ENCODE data around the gene ATXN10.
"Not testable (repeated sequence)": the region's sequence is repeated elsewhere in the genome, so short reads cannot be mapped to it uniquely, and the experiment has no call there.

Gene ATXN10

GRCh38 chr22:45709060-45709739 lies 37.6 kb downstream of the ATXN10 start:
- DNase-seq (ENCODE audit: low read depth, low spot score) = no peak

- no peak for DNase-seq (ENCODE audit: low read depth, low spot score)
These were observed 38.2 kb downstream of the ATXN10 start for GRCh38 chr22:45709866-45710265.

- no peak for DNase-seq (ENCODE audit: low read depth, low spot score)
These were observed 38.8 kb downstream of the ATXN10 start for GRCh38 chr22:45710469-45710868.

DNA sequence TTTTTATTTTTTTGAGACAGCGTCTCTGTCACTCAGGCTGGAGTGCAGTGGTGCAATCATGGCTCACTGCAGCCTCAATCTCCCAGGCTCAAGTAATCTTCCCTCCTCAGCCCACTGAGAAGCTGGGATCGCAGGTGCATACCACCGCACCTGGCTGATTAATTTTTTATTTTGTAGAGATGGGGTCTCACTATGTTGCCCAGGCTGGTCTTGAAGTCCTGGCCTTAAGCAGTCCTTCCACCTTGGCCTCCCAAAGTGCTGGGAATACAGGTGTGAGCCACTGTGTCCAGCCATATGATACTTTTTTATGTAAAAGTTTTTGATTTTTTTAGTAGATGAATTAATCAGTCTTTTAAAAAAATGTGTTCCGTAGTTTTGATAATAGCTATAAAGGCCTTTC lies 42.8 kb downstream of the ATXN10 start:
- DNase-seq (ENCODE audit: low read depth, low spot score) = not testable (repeated sequence)

DNA sequence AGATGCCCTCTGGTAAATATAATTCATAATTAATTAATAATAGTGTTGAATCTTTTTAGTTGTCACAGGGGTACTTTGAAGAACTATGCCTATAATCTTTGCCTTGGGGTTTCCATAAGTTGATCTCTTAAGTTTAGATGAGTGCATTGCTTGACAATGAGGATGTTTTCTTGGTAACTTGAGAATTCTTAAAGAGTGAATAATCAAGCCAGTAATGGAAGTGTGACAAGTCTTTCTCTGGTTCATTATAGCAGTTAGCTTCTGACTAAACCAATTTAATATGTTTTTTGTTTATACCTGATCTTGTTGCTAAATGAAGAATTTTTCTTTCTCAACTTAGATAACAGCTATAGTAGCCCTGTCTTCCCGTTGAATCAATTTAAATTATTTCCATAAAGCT lies 46.2 kb downstream of the ATXN10 start:
- no peak for DNase-seq (ENCODE audit: low read depth, low spot score)

DNA sequence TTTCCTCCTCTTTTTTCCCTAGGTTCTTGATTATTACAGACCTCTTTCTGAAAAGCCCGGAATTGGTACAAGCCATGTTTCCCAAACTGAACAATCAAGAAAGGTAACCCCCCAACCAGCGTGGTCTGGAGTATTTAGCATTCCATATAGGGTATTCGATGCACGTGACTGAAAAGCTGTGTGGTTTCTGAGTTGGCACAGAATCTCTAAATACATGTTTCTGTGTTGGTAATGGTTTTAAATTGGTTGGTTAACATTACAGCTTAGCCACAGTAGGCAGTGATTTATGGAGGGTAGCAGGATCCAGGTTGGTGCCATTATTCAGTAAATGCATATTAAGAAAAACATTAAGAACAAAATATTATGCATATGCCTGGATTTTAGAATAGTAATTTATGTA lies 46.8 kb downstream of the ATXN10 start:
- no peak for DNase-seq (ENCODE audit: low read depth, low spot score)

DNA sequence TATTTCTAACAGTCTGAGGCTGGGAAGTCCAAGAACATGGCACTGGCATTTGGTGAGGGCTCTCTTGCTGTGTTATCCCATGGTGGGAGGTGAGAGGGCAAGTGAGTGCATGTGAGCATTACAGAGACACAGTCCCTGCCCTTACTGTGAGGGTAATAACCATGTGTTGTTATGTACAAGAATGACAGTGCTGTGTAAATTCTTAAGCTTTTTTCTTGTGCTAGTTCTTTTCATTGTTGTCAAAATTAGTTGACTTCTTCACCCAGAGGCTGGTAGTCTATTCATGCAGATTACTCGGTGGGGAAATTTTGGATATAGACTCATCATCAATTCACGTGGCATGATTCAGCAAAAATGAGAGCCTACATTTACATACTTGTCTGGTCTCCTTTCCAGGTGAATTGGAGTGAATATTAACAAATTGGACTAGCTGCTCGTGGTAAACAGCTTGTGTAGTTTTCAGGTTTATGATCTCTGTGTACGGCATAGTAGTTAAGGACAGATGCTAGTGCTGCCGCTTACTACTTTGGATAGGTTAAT lies 49.3 kb downstream of the ATXN10 start:
- DNase-seq (ENCODE audit: low read depth, low spot score) = no peak

DNA sequence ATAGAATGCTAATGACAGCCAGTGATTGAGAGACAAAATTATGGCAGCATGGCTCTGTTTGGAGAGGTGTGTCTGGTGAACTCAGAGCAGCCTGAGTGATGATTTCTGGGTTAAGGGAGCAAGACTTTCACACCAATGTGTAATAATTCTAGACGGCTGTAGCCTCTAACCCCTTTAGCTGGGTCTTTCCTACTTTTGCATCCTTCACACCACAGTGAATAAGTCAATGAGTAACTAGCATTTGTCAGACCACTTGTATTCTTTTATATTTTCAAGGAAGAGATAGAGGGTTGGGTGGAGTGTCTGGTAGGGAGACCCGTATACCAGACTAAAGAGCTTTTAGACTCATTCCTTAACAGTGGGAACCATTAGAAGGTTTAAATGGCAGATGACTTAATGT lies 50.4 kb downstream of the ATXN10 start:
- DNase-seq (ENCODE audit: low read depth, low spot score) = no peak

DNA sequence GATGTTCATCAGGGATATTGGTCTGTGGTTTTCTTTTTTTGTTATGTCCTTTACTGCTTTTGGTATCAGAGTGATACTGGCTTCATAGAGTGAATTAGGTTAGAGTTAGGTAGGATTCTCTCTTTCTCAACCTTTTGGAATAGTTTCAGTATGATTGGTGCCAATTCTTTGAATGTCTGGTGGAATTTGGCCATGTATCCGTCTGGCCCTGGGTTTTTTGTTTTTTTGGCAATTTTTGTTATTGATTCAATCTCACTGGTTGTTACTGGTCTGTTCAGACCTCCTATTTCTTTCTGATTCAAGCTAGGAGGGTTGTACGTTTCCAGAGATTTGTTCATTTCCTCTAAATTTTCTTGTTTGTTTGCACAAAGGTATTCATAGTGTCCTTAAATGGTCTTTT lies 54.4 kb downstream of the ATXN10 start:
- DNase-seq (ENCODE audit: low read depth, low spot score) = no peak

DNA sequence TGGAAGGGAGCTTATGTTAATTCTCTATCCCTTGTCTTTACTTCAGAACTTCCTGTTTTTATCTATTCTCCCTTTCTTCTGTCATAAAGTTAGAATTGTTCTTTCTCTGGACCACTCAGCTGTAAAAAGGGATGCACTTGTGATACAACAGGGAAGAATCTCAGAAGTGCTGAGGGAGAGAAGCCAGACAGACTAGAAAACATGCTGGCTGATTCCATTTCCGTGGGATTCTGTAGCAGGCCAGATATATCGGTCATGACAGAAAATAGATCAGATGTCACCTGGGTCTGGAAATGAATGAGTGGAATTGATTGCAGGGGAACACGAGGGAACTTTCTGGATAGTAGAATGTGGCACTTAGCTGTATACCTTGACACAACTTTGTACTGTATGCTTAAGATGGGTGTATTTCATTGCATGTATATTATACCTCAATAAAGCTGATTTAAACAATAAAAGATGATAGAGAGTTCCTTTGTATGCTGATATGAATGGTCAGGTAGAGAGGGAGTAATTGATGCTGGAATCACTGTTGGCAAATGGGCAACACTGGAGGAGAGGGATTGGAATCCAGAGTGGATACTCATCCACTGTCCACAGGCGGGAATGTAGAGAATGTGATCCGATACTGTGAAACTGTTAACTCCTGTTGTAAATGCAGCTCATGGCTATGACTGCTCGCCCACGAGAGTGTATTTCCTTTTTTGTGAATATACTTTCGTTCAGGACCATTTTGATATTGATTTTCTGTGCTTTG lies 59.6 kb downstream of the ATXN10 start:
- DNase-seq (ENCODE audit: low read depth, low spot score) = no peak

DNA sequence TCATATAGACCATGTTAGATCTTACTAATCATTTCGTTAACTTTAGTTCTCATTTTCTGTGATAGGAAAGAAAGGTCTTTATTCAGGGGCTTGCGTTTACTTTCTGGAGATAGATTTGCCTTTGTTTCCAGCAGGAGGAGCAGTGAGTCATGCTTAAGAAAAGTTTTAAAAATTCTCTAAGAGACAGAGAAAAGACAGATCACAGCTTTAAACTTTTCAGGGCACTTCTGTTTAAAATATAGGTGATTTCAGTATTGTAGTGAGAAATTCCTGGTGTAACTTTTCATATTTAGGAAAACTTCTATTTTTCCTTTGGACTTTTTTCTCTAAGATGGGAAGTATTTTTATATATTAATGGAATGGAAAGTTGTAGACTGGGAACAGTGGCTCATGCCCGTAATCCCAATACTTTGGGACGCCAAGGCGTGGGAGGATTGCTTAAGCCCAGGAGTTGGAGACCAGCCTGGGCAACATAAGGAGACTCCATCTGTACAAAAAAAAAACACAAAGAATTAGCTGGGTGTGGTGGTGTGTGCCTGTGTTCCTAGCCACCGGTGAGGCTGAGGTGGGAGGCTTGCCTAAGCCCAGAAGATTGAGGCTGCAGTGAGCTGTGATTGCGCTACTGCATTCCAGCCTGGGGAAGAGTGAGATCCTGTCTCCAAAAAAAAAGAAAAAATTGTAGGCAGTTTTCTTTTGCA lies 60.3 kb downstream of the ATXN10 start:
- no peak for DNase-seq (ENCODE audit: low read depth, low spot score)

- no peak for DNase-seq (ENCODE audit: low read depth, low spot score)
These were observed 63.6 kb downstream of the ATXN10 start for GRCh38 chr22:45735273-45735672.

- DNase-seq (ENCODE audit: low read depth, low spot score) = no peak
These were observed 66.6 kb downstream of the ATXN10 start for GRCh38 chr22:45738206-45738605.

- DNase-seq (ENCODE audit: low read depth, low spot score) = no peak
These were observed 68.6 kb downstream of the ATXN10 start for GRCh38 chr22:45740236-45740635.

DNA sequence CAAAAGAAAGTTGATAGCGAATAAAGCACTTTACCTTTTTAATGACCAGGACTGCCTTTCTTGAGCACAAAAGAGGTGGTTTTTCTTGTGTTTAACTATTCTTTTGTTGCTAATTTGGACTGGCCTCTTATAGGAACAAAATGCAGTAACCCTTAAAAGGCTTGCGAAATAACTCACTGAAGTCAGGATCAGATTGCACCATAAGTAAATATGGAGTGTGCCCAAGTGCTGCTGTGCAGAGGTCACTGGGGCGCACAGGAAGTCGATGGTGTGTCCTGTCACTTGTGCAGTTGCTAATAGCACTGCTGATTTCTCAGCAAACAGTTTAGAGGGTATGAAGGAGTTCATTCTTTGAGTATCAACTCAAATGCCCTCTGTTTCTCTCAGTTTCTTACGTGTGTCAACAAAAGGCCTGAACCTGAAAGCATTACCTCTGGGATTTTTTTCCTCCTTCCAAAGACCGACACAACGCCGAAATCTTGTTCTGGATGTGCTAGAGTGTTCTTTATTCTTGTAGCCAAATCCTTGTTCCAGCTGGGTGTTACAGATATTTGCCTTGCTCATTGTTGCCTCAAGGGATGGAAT lies 71.3 kb downstream of the ATXN10 start:
- peak; percentile 20 for DNase-seq (ENCODE audit: low read depth, low spot score)

DNA sequence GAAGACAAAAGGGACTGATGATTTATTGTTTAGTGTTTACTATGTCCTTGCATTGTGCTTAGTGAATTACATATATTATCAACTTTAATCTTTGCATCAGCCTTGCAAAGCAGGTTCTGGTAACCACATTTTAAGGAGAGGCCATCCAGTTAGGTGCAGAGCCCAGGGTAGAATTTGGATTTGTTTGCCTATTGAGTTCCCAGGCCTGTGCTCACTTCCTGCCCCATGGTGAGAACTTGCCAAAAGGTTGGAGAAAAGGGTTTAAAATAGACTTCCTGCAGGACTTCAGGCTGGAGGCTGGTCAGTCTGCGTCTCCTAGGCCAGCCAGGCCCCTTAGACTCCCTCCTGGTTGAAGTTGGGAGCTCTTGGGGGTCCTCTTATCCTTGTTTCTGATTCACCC lies 72.1 kb downstream of the ATXN10 start:
- no peak for DNase-seq (ENCODE audit: low read depth, low spot score)

DNA sequence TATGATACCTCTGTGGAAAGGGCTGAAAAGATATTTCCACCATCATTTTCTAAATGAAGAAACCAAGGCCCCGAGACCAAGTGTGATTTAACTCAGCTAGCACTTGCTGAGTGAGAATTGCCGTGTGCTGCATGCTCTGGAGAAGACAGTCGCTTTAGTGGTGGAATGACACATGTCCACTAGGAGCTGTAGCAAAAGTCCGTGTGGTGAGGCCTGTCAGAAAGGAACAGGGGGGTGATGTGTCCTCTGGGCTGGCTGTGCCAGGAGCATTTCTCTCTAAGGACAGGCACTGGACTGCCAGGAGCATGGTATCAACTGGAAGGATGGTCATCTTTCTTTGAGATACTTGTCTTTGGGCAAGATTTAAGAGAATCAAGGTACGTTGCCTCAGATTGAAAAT lies 72.8 kb downstream of the ATXN10 start:
- DNase-seq (ENCODE audit: low read depth, low spot score) = no peak

DNA sequence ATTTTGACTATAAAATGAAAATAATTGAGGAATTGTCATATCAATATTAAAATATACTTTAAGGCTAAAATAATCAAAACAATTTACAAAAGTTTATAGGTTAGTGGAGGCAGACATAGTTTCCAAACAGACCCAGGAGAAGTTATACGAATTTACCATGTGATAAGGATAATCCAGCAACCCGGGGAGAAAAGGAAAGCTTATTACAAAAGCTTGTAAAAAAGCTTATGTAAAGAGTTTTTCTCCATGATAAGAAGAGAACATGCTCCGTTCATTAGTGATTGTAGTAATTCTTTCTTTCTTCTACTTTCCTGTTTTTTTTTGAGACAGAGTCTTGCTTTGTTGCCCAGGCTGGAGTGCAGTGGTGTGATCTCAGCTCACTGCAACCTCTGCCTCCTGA lies 79.0 kb downstream of the ATXN10 start:
- DNase-seq (ENCODE audit: low read depth, low spot score) = no peak

- DNase-seq (ENCODE audit: low read depth, low spot score) = no peak
These were observed 80.4 kb downstream of the ATXN10 start for GRCh38 chr22:45752036-45752435.

DNA sequence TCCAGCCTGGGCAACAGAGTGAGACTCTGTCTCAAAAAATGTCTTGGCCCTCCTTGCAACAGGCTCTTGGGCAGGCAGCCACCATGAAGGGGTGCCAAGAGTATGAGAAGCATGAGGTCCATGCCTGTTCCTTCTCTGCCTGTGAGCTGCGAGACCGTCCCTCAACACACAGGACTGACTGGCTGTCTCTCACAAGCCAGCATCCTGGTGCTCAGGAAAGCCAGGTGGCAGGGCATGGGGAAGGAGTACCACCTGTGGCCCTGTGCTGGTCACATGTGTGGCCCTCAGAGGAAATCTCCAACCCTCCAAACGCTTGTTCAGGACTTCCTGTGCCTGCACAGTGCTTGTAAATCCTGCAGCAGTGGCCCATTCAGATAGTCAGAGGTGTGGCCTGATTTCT lies 83.2 kb downstream of the ATXN10 start:
- no peak for DNase-seq (ENCODE audit: low read depth, low spot score)

DNA sequence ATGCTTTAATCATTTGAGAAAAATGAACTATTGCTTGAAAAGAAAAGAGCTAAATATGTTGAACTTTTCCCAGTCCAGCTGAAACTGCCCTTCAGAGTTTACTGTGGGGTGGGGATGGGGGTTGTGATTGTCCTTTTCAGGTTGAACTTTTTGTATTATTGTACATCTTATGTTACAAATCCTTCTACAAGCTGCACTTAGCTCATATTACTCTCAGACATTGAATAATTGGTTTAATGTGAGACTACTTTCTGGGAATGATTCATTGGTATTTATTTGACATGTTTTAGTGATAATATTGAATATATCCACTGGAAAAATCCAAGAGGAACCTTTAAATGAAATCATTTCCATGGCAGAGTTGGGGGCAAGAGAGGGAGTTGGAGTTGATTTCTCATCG lies 84.9 kb downstream of the ATXN10 start:
- no peak for DNase-seq (ENCODE audit: low read depth, low spot score)

DNA sequence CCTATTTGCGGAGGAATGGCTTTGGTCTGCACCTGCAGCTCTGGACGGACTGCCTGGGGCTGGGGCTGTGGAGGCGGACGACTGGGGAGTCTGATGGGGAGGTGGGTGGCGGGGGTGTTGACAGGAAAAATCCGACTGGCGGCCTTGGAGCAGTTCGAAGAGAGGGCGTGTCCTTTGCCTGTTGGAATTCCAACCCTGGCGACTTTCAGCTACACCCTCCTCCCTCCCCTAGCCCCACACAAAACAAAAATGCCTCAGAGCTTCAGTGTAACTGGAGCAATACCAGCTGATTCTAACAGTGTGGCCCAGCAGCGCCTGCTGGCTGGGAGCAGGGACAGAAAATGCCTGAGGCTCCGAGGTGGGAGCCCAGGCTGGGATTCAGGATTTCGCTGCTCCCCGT lies 85.4 kb downstream of the ATXN10 start:
- DNase-seq (ENCODE audit: low read depth, low spot score) = no peak
